OCI-M2 (cell line): ENCODE data around the gene RIC1.
"Not testable (repeated sequence)": the region's sequence is repeated elsewhere in the genome, so short reads cannot be mapped to it uniquely, and the experiment has no call there.

ENCODE experiments used
- DNase-seq: peaks from one replicate; lab custom pipeline; 2025; ENCODE audit not compliant: unreplicated experiment; lab: John Stamatoyannopoulos, UW

Gene RIC1

DNA sequence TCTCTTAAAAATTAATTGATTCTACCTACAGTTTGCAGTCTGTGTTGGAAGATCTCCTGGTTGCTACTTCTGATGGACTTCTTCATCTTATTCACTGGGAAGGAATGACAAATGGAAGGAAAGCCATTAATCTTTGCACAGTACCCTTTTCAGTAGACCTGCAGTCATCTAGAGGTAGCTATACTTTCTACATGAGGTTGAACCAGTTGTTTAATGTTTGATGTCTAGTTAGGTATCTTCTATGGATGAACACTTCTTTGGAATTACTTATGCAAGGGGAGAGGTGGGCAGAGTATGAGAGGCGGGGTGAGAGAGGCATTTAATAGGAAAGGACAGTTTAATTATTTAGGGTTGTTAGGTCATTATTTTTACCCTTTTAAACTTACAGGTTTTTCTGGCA is 91.2 kb downstream of the RIC1 start:
- DNase-seq, result no peak

- DNase-seq, result no peak
These were observed 92.6 kb downstream of the RIC1 start for GRCh38 chr9:5721279-5722087.

GRCh38 chr9:5722679-5723078 is 93.8 kb downstream of the RIC1 start:
- not testable (repeated sequence) for DNase-seq

DNA sequence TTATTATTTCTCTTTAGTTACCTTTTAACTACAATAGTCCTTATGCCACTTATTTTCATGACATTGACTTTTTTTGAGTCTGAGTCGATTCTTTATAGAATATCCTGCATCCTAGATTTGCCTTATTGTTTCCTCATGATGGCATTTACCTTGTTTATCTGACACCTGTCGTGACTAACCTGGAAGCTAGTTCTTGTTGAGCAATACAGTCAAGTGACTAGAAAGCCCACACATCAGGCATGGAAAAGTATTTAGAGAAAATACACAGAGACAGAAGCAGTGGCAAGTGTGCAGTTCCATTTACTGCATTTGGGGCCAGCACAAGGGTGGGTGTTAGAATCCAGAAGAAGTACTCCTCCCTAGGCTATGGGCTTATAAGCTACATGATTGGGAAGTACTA is 106.2 kb downstream of the RIC1 start:
- no peak for DNase-seq

- no peak for DNase-seq
These were observed 107.8 kb downstream of the RIC1 start for GRCh38 chr9:5736563-5737346.

DNA sequence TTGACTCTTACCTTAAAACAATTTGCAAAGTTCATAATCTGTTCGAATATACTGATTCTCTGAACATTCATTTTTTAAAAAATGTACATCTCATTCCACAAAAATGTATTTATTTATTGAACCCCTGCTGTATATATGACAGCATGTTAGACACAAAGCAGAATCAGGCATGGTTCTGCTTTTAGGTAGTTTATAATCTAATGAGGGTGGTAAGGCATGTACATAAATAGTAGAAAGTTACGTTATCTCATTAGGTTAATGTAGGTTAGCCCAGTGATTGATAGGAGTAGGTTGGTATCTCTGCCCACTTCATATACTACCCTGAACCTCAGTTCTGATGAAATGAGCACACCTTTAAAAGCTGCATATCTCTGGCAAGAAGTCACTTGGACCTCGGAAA is 114.2 kb downstream of the RIC1 start:
- DNase-seq, result no peak

GRCh38 chr9:5748438-5748837 is 119.5 kb downstream of the RIC1 start:
- DNase-seq, result no peak

DNA sequence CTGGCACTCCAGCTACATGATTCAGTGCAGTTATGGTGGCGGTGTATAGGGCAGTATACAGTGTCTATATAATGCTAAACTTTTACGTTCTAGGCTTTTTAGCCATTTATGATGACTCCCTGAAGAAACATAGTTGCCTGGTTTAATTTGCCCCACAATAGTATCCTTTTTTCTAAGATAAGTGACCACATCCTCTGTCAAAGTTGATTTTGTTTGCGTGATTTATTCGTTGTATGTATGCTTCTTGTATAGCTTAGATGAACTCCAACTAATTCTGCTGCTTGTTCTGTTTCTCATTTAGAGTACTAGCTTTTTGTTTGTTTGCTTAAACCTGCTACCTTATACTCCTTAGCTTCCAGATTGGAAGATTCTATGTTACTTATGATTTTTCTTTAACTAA is 120.4 kb downstream of the RIC1 start:
- DNase-seq, result no peak

GRCh38 chr9:5750569-5750968 is 121.7 kb downstream of the RIC1 start:
- no peak for DNase-seq

- no peak for DNase-seq
These were observed 127.7 kb downstream of the RIC1 start for GRCh38 chr9:5756633-5757032.

DNA sequence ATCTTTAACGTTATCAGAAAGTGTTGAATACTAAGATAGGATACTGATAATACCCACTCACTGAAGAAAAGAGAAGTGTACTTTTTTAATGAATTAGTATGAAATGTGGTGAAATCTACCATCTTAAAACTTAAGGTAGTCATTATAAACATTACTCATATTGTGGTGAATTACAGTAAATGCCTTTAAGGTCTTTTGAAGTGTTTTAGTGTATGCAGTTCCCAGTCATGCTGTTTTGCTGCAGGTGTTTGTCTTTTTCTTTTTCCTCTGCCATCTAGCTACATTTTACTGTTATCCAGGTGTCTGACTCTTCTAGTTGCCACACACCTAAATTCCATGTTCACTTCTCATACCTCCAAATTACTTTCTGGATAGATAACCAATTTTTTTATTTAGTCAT is 131.4 kb downstream of the RIC1 start:
- no peak for DNase-seq

- no peak for DNase-seq
These were observed 133.5 kb downstream of the RIC1 start for GRCh38 chr9:5762421-5762820.

GRCh38 chr9:5764130-5764868 is 135.4 kb downstream of the RIC1 start:
- DNase-seq, result no peak

GRCh38 chr9:5767968-5768932 is 139.3 kb downstream of the RIC1 start:
- no peak for DNase-seq

- no peak for DNase-seq
These were observed 144.6 kb downstream of the RIC1 start for GRCh38 chr9:5773324-5773999.

GRCh38 chr9:5778805-5779204 is 149.9 kb downstream of the RIC1 start:
- no peak for DNase-seq

GRCh38 chr9:5779705-5780218 is 150.9 kb downstream of the RIC1 start:
- DNase-seq, result not testable (repeated sequence)

GRCh38 chr9:5783420-5783819 is 154.5 kb downstream of the RIC1 start:
- not testable (repeated sequence) for DNase-seq

GRCh38 chr9:5783982-5784381 is 155.1 kb downstream of the RIC1 start:
- no peak for DNase-seq
